Measurements from ENCODE around the gene STK31.

DNA sequence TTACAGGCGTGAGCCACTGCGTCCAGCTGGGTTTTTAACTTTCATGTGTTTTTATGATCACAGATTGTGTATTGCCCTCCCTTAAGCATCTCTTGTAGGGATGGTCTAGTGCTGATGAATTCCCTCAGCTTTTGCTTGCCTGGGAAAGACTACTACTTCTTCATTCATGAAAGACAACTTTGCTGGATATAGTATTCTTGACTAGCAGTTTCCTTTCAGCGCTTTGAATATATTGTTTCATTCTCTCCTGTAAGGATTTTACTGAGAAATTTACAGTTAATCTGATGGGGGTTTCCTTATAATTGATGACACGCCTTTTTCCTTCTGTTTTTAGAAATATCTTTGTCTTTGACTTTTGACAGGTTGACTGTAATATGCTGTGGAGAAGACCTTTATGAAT lies 33.2 kb downstream of the STK31 start:
- TF ChIP-seq, protein P1, sequence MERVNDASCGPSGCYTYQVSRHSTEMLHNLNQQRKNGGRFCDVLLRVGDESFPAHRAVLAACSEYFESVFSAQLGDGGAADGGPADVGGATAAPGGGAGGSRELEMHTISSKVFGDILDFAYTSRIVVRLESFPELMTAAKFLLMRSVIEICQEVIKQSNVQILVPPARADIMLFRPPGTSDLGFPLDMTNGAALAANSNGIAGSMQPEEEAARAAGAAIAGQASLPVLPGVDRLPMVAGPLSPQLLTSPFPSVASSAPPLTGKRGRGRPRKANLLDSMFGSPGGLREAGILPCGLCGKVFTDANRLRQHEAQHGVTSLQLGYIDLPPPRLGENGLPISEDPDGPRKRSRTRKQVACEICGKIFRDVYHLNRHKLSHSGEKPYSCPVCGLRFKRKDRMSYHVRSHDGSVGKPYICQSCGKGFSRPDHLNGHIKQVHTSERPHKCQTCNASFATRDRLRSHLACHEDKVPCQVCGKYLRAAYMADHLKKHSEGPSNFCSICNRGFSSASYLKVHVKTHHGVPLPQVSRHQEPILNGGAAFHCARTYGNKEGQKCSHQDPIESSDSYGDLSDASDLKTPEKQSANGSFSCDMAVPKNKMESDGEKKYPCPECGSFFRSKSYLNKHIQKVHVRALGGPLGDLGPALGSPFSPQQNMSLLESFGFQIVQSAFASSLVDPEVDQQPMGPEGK (tag by site-specific recombination; IDR thresholded peaks at IDR 0.05) = no peak
- TF ChIP-seq CTCF (tag by site-specific recombination; IDR thresholded peaks at IDR 0.05) (no peak), YY1 (tag by site-specific recombination; IDR thresholded peaks at IDR 0.05) (no peak), ZBTB11 (tag by site-specific recombination; conservative IDR thresholded peaks at IDR 0.05; ENCODE audit: low read depth) (no peak)

Data from HEK293 (cell line).